Measurements from ENCODE around the gene RAP1GAP.
"Not testable (repeated sequence)": the region's sequence is repeated elsewhere in the genome, so short reads cannot be mapped to it uniquely, and the experiment has no call there.

The RAP1GAP gene

GRCh38 chr1:21641967-21642739, 27.0 kb downstream of the RAP1GAP start:
- no peak for DNase-seq

GRCh38 chr1:21641537-21641936, 27.6 kb downstream of the RAP1GAP start:
- no peak for DNase-seq

GRCh38 chr1:21641076-21641475, 28.1 kb downstream of the RAP1GAP start:
- DNase-seq = no peak

- DNase-seq = no peak
Observed at GRCh38 chr1:21640653-21641052, 28.5 kb downstream of the RAP1GAP start.

GRCh38 chr1:21639594-21640041, 29.5 kb downstream of the RAP1GAP start:
- no peak for DNase-seq

GRCh38 chr1:21638531-21639341, 30.4 kb downstream of the RAP1GAP start:
- peak; percentile 42 for DNase-seq

GRCh38 chr1:21637514-21637913, 31.6 kb downstream of the RAP1GAP start:
- DNase-seq = no peak

GRCh38 chr1:21636029-21636428, 33.1 kb downstream of the RAP1GAP start:
- DNase-seq = no peak

GRCh38 chr1:21634806-21635535, 34.2 kb downstream of the RAP1GAP start:
- DNase-seq = no peak

- peak; percentile 29 for DNase-seq
Observed at GRCh38 chr1:21633992-21634805, 35.0 kb downstream of the RAP1GAP start.

GRCh38 chr1:21633141-21633755, 35.9 kb downstream of the RAP1GAP start:
- DNase-seq = no peak

GRCh38 chr1:21631944-21632887, 36.9 kb downstream of the RAP1GAP start:
- DNase-seq = no peak

- DNase-seq = not testable (repeated sequence)
Observed at GRCh38 chr1:21631590-21631943, 37.6 kb downstream of the RAP1GAP start.

GRCh38 chr1:21630571-21631343, 38.4 kb downstream of the RAP1GAP start:
- no peak for DNase-seq

- no peak for DNase-seq
Observed at GRCh38 chr1:21629971-21630370, 39.2 kb downstream of the RAP1GAP start.

GRCh38 chr1:21628798-21629393, 40.3 kb downstream of the RAP1GAP start:
- DNase-seq = no peak

GRCh38 chr1:21626921-21627339, 42.2 kb downstream of the RAP1GAP start:
- no peak for DNase-seq

- no peak for DNase-seq
Observed at GRCh38 chr1:21625390-21626190, 43.6 kb downstream of the RAP1GAP start.
